Ishikawa (cell line): ENCODE data around the gene PTPRD.

Experiments
- CEBPB ChIP-seq: IDR thresholded peaks from 2 replicates; pipeline ENCODE4 v1.6.1; 2012
- EGR1 ChIP-seq: IDR thresholded peaks from 2 replicates; pipeline ENCODE4 v1.6.1; 2012
- EP300 ChIP-seq: IDR thresholded peaks from 2 replicates; pipeline ENCODE4 v1.6.1; 2012; ENCODE audit warnings: borderline replicate concordance
- FOXM1 ChIP-seq: IDR thresholded peaks from 2 replicates; pipeline ENCODE4 v1.6.1; 2012; ENCODE audit warnings: low read depth, borderline replicate concordance
- MAX ChIP-seq: IDR thresholded peaks from 2 replicates; pipeline ENCODE4 v1.6.1; 2012
- RAD21 ChIP-seq: IDR thresholded peaks from 2 replicates; pipeline ENCODE4 v1.6.1; 2012; ENCODE audit warnings: low read depth
- REST ChIP-seq: IDR thresholded peaks from 2 replicates; pipeline ENCODE4 v1.6.1; 2012; ENCODE audit warnings: low read depth, mild to moderate bottlenecking
- TAF1 ChIP-seq: IDR thresholded peaks from 2 replicates; pipeline ENCODE4 v1.6.1; 2012; ENCODE audit warnings: low read depth, mild to moderate bottlenecking
- TCF12 ChIP-seq: IDR thresholded peaks from 2 replicates; pipeline ENCODE4 v1.6.1; 2012; ENCODE audit warnings: low read depth
- USF1 ChIP-seq: IDR thresholded peaks from 2 replicates; pipeline ENCODE4 v1.6.1; 2012
- YY1 ChIP-seq: IDR thresholded peaks from 2 replicates; pipeline ENCODE4 v1.6.1; 2012; ENCODE audit warnings: low read depth
- ZBTB7A ChIP-seq: IDR thresholded peaks from 2 replicates; pipeline ENCODE4 v1.6.1; 2012; ENCODE audit warnings: low read depth

- no peak for TF ChIP-seq MAX
- no peak for TF ChIP-seq TCF12
- no peak for TF ChIP-seq USF1
- TF ChIP-seq ZBTB7A: no peak
- no peak for TF ChIP-seq CEBPB
- no peak for TF ChIP-seq YY1
- no peak for TF ChIP-seq EP300
- no peak for TF ChIP-seq RAD21
- TF ChIP-seq EGR1: no peak
- no peak for TF ChIP-seq TAF1
- TF ChIP-seq REST: no peak
- no peak for TF ChIP-seq FOXM1
These were observed 938.3 kb downstream of the PTPRD start for GRCh38 chr9:9674461-9674860.
